Activated CD4-positive, alpha-beta T cell treated with anti-CD3 and anti-CD28 coated beads, Interleukin-10, Interleukin-2, amounts not matched to agents 100 ng/mL and 50 ng/mL, durations not matched to agents 16 hours and 8 hours (primary cell): Measurements from ENCODE around the gene KRT71.
"Not testable (repeated sequence)": the region's sequence is repeated elsewhere in the genome, so short reads cannot be mapped to it uniquely, and the experiment has no call there.

Source experiments
- DNase-seq: peaks from one replicate; pipeline ENCODE4 v3.0.0-alpha.2; 2020

The KRT71 gene

DNA sequence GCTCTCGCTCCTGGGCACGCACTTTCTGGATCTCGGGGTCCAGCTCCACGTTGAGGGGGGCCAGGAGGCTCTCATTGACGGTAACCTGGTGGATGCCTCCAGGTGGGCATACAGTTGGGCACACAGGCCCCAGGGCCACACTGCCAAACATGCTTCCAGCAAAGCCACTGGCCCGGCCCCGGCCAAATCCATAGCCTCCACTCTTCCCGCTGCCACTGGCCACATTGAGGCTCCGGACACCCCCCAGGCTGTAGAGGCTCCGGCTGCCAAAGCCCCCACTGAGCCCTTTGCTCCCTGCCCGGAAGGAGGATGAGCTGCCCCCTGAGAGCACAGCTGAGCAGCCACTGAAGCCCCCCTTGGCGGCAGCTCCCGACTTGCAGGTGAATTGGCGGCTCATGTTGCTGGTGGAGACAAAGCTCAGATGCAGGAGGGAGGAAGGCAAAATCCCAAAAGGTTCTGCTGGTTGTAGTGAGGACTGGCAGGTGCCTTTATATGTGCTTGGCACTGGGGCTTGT, at the start of gene KRT71:
KRT71 (minus strand) TSS at position 465 of the 515 bp plus-strand sequence; CDS start at position 397, 68 bp downstream.
- no peak for DNase-seq

DNA sequence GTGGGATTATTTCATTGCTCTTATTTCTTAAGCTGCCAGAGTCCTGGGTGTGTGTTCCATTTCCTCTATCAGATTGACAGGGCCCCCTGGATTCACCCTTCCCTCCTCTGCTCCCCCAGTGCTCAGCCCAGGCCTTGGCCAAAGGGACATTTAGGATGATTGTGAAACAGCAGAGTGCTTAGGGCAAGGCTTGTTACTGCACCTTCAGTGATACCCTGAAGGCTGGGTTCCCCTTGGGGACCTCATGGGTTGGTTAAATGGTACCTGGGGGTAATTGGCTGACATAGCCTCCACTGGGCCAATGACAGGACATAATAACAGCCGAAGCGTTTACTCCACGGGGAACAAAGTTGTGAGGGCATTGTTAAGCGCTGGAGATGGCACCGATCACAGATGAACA, 49.6 kb upstream of the KRT71 start:
- DNase-seq = no peak

DNA sequence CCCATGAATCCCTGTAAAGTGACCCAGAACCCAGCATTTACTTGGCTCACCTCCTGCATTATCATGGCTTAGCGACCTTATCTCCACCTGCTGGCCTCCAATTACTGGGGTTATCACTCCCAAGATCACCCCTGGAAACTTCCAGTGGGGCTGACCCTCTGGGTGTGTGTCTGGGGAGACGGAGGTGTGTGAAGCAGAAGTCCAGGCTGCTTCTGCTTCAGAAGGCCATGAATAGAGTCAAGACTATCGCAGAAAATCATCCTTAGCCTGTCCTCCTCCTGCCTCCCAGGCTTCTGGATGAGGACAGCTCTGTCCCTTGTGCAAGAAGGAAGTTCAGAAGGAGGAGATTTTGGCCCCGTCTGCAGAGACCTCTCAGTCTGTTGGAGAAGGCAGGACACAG, 48.7 kb upstream of the KRT71 start:
- no peak for DNase-seq

DNA sequence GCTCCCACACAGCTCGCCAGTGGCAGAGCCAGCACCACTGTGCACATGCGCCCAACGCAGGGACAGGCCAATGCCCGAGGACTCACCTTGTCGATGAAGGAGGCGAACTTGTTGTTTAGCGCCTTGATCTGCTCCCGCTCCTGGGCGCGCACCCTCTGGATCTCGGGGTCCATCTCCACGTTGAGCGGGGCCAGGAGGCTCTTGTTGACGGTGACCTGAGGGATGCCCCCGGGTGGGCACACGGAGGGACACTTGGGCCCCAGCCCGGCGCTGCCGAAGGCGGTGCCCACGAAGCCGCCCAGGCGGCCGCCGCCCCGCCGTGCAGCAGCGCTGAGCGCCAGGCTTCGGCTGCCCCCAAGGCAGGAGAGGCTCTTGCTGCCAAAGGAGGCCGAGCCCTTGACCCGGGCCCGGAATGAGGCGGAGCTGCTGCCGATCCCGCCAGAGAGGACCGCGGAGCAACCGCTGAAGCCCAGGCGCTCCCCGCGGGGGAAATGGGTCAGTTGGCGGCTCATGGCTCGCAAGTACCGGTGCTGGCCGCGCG, 48.1 kb upstream of the KRT71 start, which contains the start of gene KRT72:
KRT72 (minus strand) TSS at position 523 of the 541 bp plus-strand sequence; CDS start at position 512, 11 bp downstream.
- DNase-seq = no peak

DNA sequence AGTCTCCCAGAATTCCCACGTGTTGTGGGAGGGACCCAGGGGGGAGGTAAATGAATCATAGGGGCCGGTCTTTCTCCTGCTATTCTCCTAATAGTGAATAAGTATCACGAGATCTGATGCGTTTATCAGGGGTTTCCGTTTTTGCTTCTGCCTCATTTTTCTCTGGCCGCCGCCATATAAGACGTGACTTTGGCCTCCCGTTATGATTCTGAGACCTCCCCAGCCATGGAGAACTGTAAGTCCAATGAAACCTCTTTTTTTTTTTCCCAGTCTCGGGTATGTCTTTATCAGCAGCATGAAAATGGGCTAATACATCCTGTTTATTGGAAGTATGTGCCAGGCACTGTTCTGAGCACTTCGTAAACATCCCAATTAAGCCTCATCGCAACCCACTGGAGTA, 47.5 kb upstream of the KRT71 start:
- DNase-seq = no peak

DNA sequence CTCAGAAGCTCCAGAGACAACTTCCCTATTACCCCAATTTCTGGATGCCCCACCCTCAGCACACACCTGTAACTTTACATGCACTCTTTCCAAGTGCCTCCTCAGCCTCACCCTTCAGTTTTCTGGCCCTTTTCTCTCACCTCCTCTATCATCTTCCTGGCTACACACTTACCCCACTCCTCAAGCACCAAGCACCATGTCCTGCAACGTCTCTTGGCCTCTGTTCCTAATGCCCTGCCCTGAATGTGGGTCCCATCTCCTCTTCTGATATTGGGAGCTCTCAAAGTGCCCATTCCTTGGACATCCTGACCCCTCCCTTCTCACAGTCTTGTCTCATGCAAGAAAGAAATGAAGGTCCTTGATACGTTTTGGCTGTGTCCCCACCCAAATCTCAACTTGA, 47.1 kb upstream of the KRT71 start:
- no peak for DNase-seq

DNA sequence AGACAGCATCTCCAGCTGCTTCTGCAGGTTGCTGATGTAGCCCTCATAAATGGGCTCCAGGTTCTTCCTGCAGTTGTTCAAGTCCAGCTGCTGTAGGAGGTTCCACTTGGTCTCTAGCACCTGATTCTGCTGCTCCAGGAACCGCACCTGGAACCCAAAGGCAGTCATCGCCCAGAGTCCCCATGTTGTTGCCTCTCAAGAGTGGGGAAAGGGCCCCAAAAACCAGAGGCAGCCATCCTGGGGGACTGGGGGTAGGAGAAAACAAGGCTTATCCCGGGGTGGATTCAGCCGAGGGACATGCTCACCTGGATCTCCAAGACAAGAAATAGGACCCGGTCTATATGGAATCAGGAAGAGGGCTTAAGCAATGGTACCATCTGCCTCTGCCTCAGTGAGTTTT, 46.0 kb upstream of the KRT71 start:
- no peak for DNase-seq

DNA sequence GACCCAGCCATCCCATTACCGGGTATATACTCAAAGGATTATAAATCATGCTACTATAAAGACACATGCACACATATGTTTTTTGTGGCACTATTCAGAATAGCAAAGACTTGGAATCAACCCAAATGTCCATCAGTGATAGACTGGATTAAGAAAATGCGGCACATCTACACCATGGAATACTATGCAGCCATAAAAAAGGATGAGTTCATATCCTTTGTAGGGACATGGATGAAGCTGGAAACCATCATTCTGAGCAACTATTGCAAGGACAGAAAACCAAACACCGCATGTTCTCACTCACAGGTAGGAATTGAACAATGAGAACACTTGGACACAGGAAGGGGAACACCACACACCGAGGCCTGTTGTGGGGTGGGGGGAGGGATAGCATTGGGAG, 41.3 kb upstream of the KRT71 start:
- DNase-seq = not testable (repeated sequence)

DNA sequence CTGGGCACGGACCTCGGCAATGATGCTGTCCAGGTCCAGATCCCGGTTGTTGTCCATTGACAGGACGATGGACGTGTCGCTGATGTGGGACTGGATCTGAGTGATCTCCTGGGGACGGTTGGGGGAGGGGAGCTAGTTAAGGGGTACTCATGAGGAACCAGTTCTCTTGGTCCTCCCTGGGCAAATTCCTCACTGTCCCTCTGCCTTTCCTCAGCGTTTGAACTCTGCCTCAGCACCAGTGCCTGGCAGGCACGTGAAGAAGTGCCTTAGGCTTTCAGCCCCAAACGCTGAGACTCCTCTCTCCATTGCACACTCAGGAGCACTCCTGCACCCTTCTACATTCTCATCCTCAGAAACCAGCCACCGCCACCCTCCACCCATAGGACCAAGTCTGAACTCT, 38.6 kb upstream of the KRT71 start:
- no peak for DNase-seq

DNA sequence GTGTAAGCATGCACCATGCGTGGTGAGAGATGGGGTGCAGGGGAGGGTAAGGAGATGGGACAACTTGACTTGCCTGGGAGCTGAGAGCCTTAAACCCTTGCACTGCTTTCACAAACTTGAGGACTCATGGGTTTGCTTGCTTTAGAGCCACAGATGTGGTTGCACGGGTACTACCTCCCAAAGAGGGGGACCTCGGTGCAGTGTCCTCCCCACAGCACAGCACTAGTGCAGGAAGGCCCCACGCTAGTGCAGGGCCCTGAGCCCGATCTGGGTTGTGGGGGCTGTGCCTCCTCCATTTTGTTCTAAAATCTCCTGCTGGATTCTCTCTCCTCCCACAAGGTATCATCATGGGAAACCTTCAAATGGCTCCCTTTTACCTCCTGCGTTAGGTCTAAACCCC, 37.1 kb upstream of the KRT71 start:
- no peak for DNase-seq

DNA sequence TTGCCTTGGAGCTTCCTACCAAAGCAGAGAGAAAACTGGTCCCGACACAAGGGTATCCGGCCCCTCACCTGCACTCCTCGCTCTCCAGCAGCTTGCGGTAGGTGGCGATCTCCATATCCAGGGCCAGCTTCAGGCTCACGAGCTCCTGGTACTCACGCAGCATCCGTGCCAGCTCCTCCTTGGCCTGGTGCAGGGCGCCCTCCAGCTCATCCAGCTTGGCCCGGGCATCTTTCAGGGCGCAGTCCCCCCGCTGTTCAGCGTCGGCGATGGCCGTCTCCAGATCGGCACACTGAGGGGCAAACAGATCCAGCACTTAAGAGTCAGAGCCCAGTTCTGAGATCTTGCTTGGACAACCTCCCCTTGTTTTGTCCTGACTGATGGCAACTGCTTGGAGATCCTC, 34.6 kb upstream of the KRT71 start:
- no peak for DNase-seq

DNA sequence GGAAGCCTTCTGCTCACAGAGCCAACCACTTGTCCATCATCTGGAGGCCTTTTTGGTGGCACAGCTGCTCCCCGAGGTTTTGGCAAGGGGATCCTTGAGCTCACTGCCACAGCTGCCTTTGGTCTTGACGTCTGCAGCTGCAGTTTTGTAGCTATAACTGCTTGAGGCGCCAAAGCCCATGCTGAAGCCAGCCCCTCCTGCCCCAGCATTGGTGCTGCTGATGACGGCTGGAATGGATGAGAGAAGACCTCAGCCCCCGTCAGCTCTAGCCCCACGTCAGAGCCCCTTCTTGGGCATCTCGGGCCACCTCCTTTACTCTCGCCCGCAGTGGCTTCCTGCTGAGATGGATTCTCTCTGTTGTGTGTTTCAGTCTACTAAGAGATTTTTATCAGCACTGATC, 33.0 kb upstream of the KRT71 start:
- DNase-seq = no peak

DNA sequence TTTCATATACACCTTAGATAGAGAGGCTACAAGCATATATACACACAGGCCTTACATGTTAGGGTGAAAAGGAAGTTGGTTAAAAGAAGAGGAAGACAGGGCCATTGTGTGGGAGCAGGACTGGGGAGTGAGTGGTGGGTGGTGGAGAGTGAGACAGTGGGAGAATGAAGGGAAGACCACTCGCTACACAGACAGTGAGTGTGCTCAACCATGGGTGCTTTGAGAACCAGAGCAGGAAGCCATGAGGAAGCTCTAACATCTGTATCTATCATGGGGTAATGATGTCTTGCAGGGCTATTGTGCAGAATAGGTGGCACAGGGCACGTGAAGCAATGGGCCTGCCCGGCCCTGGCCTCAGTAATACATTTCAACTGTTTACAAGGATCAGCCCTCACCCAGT, 32.1 kb upstream of the KRT71 start:
- DNase-seq = no peak

DNA sequence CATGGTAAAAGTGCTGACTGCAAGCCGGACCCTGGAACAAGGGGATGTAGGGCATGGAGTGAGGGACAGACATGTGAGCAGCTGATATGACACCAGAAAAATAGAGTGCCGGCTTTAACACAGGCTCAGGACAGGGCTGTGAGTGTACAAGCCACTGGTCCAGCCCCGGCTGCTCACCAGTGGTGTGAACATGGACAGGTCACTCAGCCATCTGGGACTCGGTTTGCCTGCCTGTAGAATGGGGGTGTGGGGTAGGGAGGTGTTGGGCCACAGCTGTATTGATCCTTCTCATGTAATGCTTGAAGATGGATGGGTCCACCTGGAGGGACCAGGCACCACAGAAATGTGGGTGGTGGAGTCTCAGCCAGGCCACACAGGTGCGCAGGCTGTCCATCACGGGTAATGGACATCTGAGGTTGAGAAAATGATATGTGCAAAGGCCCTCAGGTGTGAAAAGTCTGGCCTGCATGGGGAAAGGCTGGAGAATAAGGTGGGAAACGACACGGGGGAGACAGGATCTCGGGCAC, 31.3 kb upstream of the KRT71 start:
- no peak for DNase-seq

DNA sequence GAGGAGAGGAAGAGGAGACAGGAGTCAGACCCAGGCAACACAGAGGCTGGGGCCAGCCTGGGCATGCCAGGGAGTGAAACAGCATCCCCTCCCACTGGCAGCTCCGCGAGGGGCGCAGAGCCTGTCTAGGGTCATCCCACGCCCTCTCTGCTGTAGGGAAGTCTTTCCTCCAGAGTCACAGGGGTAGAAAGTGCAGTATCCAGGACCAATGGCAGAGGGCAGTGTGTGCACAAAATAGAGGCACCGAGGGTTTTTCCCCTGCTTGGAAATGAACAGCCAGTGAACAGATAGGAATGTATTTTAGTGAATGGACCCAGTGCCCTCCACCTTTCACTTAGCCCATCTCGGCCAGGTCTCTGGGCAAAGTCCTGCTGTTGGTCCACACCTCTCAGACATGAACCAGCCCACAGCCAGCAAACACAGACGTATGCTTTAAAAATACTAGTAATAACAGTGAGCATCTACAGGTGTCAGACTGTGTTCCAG, 30.1 kb upstream of the KRT71 start:
- peak; percentile 54 for DNase-seq

DNA sequence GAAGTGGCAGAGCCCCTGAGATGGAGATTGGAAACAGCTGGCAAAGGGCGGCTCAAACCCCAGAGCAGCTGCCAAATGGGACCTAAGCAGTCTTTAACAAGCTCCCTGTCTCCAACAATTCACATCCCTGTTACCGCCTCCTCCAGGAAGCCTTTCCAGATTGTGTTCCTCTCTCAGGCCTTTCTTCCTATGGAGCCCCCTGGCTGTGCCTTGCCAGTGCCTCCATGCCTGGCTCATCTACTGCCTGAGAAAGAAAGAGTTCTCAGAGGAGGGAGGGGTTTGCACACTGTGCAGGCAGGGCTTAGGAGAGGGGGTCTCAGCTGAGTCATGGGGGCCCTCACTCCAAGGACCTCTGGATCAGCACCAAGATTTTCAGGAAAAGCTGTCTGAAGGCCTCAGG, 29.5 kb upstream of the KRT71 start:
- no peak for DNase-seq

DNA sequence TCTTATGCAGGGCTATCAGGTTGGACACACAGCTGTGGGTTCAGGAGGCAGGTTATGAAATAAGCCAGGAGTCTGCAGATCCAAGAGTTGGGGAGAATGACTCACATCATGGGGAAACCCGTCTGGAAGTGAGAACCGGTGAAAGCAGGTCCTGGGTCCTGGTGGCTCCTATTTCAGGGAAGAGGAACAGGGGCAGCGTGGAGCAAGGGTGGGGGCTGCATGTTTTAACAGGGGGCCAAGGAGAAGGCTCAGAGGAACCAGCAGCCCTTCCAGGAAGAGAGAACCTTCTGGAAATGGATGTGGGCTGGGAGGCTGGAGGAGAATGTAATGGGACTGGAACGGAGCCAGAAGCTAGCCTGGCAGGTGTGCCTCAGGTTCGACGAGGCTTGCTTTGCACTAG, 28.5 kb upstream of the KRT71 start:
- no peak for DNase-seq

DNA sequence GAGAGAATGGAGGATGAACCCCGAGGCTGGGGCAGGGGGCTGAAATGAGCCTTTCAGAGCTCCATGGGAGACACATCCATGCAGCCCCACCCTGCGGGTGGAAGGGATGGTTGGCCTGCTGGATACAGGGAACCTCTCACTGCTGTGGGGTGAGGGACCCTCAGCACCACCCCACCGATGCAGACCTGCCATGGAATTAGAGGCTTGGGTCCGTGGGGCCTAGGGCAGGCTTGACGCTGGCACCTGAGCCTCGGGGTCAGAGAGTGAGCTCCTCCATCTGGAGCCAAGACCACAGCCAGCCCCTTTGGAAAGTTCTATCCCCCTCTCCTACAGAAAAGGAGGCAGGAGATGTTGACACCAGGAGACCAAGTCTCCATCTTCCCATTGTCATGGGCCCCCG, 28.1 kb upstream of the KRT71 start:
- DNase-seq = no peak

DNA sequence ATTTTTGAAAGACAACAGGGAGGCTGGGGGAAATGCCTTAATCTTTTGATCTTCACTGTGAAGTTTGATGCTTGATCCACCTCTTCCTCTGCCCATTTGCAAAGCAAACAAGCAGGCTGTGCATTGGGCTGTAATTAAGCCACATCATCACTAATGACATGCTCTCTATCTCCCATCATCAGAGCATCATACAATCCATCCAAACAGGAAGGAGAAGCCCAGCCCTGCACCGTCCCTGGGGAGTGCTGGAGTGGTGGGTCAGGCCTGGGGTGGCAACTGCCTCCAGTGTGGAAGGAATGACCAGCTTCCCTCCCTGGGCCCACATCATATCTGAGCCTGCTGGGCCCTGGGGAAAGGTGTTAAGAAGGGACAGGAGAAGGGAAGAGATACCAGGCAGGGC, 27.6 kb upstream of the KRT71 start:
- DNase-seq = no peak

DNA sequence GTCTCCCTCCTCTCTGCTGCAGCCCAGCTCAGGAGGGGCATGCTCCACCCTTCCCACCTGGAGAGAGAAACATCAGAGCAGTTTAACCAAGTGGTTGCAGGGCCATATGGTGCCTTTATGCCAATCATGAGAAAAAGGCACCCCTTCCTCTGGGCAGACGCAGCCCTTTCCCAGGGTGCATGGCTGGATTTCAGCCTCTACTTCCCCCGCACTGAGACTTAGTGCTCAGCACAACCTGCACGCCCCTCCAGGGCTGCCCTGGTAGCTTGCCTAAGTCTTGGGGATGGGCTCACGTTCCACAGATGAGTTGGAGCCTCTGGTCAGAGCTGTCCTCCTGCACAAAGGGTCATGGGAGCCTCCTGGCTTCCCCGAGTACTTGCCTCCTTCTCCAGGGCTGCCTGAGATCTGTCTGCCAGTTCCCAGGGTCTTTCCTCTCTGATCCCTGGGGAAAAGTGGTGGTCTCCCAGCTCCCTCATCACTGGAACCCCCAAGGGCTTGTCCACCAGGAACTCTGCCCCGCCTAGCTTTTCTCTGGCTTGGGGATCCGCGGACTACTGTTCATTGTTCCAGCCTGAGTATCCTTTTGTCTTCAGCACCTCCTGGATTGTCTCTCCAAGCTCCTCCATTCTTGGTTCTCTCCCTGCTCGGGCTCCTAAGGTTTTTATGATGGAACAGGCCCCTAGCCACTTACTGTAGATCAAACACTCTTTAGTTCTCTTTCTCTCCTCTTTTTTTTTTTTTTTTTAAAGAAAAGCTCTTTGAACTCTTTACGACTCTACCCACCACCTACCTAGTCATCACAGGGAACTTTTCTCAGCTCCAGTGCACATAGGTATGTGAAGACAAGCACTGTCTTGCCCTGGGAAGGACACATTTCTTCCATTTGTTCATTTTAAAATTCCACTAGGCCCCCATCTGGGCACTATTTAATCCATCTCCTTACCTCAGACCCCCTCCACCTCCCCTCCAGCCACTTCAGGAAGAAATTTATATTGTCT, 26.8 kb upstream of the KRT71 start:
- no peak for DNase-seq

DNA sequence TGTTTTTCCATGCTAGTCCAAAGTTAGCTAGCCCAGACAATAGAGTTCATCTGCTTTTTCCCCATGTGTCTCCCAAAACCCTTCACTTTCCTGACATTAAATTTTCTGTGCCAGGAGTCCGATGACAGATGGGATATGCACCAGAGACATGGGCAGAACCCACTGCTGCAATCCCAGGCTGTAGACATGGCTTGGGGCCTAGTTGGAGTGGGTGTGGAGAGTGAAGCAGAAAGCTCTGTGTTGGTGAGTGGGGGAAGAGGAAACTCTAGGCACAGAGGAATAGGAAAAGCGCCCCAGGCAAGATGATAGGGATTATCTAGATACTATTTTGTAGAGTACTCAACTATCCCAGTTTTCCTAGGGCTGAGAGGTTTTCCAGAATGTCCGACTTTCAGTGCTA, 25.5 kb upstream of the KRT71 start:
- no peak for DNase-seq

DNA sequence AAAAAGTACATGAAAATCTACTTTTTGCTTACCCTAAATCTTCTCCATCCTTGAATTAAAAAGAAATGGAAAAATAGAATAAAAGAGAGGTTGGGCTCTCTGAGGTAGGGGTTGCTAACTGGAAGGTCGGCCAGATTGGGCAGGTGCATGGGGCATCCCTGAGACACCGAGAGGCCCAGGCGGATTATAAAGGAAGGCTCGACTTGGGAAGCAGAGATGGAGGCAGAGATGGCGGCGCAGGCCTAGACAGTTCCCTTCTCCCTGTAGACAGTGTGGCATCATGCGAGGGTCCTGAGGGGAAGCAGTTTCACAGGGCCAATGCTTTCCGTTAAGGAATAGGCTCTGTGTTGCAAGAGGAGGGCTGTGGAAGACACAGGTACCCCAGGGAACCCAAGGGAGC, 24.4 kb upstream of the KRT71 start:
- DNase-seq = no peak

DNA sequence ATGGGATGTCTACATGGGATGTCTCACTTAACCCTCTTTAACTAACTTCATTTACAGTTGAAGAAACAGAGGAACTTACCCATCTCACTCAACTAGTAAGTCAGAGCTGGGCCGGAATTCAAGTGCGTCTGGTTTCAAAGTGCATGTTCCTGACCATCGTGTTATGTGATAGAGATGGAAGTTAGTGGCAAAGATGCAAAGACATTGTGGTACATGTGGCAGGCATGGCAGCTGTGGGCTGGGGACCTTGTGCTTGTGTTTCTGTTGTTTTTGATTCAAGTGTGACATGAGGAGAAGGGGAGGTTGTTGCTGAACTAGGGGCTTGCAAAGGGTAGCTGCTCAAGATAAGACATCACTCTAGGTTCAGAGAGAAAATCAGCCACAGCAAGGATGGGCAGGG, 23.0 kb upstream of the KRT71 start:
- DNase-seq = no peak

DNA sequence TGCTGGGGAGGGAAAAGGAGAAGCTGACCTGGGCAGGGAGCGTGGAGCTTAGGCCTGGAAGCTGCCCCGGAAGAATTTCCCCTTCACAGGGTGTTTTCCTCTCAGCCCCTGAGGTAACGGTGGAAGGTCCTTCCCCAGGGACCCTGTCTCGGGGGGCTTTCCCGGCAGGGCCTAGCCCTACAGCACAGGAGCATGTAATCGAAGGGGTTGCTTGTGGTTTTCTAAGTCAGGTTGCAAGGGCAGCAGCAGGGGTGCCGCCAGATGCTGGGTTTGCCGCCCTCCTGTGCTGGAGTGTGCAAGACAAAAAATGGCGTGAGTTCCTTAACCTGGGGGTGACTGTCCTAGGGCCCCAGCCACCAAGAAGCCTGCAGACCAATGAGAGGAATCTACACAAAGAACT, 22.3 kb upstream of the KRT71 start:
- no peak for DNase-seq
